ENCODE data around the gene MRPL28. TPM values are rescaled to one million over a fixed set of nuclear protein-coding genes. Genes with fewer than 3 reads are reported as not detected.
"Not testable (repeated sequence)": the region's sequence is repeated elsewhere in the genome, so short reads cannot be mapped to it uniquely, and the experiment has no call there.

Gene MRPL28
- total RNA-seq, 1 experiment from 2014 or later = 61.4 TPM

GRCh38 chr16:349211-349610, 21.1 kb downstream of the MRPL28 start:
- DNase-seq (ENCODE audit: low read depth, low spot score) (no peak), ATAC-seq (no peak)
- Histone ChIP-seq H3K9ac (ENCODE audit: low read length) (no peak overlapping the region), H3K27ac (ENCODE audit: low read depth, low read length) (no peak overlapping the region), H3K9me2 (ENCODE audit: insufficient read depth) (no peaks in the 10 kb centered on the region), H3K4me2 (ENCODE audit: low read length) (no peak overlapping the region), H3K36me3 (ENCODE audit: control insufficient read depth in 1 of 2, insufficient read depth in 2 of 2, low read length in 2 of 2) (peaks cover 0 to 11% of the 10 kb centered on the region in 2 experiments; a peak in 1 of 4 replicates), H3K27me3 (ENCODE audit: insufficient read depth, low read length) (no peaks in the 10 kb centered on the region), H3K4me3 (replicated peaks in 1 of 2; ENCODE audit: low read depth in 1 of 2, low read length in 2 of 2) (no peak overlapping the region), H2AFZ (ENCODE audit: low read depth, low read length, poor library complexity, severe bottlenecking) (no peak overlapping the region), H3K4me1 (ENCODE audit: control insufficient read depth in 1 of 2, insufficient read depth in 2 of 2, low read length in 2 of 2) (peaks cover 2 to 7% of the 10 kb centered on the region in 2 experiments; a peak in 1 of 4 replicates), H4K20me1 (ENCODE audit: insufficient read depth) (no peaks in the 10 kb centered on the region), H3K9me3 (ENCODE audit: control insufficient read depth in 1 of 2, insufficient read depth in 1 of 2, low read depth in 1 of 2, low read length in 2 of 2) (no peaks in the 10 kb centered on the region), H3K79me2 (ENCODE audit: insufficient read depth, low read length) (peaks cover 70% of the 10 kb centered on the region)
- ChIA-PET CTCF (no interaction called here), RAD21 (ENCODE audit: low non-redundant PET in 1 of 2, low total read pairs in 2 of 2, uncharacterized antibody in 2 of 2, unreplicated experiment in 2 of 2) (no interaction called here), POLR2A (no interaction called here)
- no peak for TF ChIP-seq SIN3A (IDR thresholded peaks at IDR 0.05; ENCODE audit: low read depth)
- no peak for TF ChIP-seq EZH2phosphoT487 (IDR thresholded peaks at IDR 0.05; ENCODE audit: borderline replicate concordance)
- TF ChIP-seq SP1 (IDR thresholded peaks at IDR 0.05; ENCODE audit: low read depth) = no peak
- no peak for TF ChIP-seq EGR1 (IDR thresholded peaks at IDR 0.05; ENCODE audit: low read depth)
- no peak for TF ChIP-seq EZH2 (IDR thresholded peaks at IDR 0.05)
- no peak for TF ChIP-seq FOSL1 (IDR thresholded peaks at IDR 0.05; ENCODE audit: low read depth)
- TF ChIP-seq POLR2AphosphoS5 (IDR thresholded peaks at IDR 0.05; ENCODE audit: low read depth, low read length) = no peak
- no peak for TF ChIP-seq ZBTB33 (IDR thresholded peaks at IDR 0.05; ENCODE audit: extremely low read depth, insufficient replicate concordance, low read length)
- no peak for TF ChIP-seq RAD21 (IDR thresholded peaks at IDR 0.05; ENCODE audit: low read depth)
- no peak for TF ChIP-seq YY1 (IDR thresholded peaks at IDR 0.05; ENCODE audit: extremely low read depth, insufficient replicate concordance, low read depth, low read length)
- no peak for TF ChIP-seq ATF3 (IDR thresholded peaks at IDR 0.05)
- no peak for TF ChIP-seq POLR2A (IDR thresholded peaks at IDR 0.05; ENCODE audit: borderline replicate concordance, extremely low read depth, insufficient read depth, insufficient read length)
- TF ChIP-seq CBX3 (IDR thresholded peaks at IDR 0.05; ENCODE audit: low read depth) = no peak
- no peak for TF ChIP-seq TCF7L2 (IDR thresholded peaks at IDR 0.05; ENCODE audit: borderline replicate concordance, extremely low read depth, insufficient read depth, insufficient read length)
- no peak for TF ChIP-seq CEBPB (IDR thresholded peaks at IDR 0.05; ENCODE audit: low read depth)
- TF ChIP-seq SRF (IDR thresholded peaks at IDR 0.05; ENCODE audit: low read depth) = no peak
- no peak for TF ChIP-seq ELF1 (IDR thresholded peaks at IDR 0.05; ENCODE audit: borderline replicate concordance, low read depth)
- TF ChIP-seq ZNF274 (IDR thresholded peaks at IDR 0.05; ENCODE audit: low read depth, low read length) = no peak
- no peak for TF ChIP-seq REST (IDR thresholded peaks at IDR 0.05; ENCODE audit: low read depth)
- intact Hi-C loops (cut with micrococcal nuclease) = no loop called here
- no TSS peak for BruUV-seq (replicated peaks)

GRCh38 chr16:348495-348894, 21.8 kb downstream of the MRPL28 start:
- H3K9ac ChIP-seq (ENCODE audit: low read length); H2AFZ ChIP-seq (ENCODE audit: low read depth, low read length, poor library complexity, severe bottlenecking); POLR2A ChIA-PET; DNase-seq (ENCODE audit: low read depth, low spot score); BruUV-seq (replicated peaks); H3K4me1 ChIP-seq (ENCODE audit: control insufficient read depth in 1 of 2, insufficient read depth in 2 of 2, low read length in 2 of 2); H3K9me2 ChIP-seq (ENCODE audit: insufficient read depth); H3K27ac ChIP-seq (ENCODE audit: low read depth, low read length); CTCF ChIA-PET; RAD21 ChIA-PET (ENCODE audit: low non-redundant PET in 1 of 2, low total read pairs in 2 of 2, uncharacterized antibody in 2 of 2, unreplicated experiment in 2 of 2); intact Hi-C loops (cut with micrococcal nuclease); H3K4me3 ChIP-seq (replicated peaks in 1 of 2; ENCODE audit: low read depth in 1 of 2, low read length in 2 of 2); H3K4me2 ChIP-seq (ENCODE audit: low read length); H3K9me3 ChIP-seq (ENCODE audit: control insufficient read depth in 1 of 2, insufficient read depth in 1 of 2, low read depth in 1 of 2, low read length in 2 of 2); H4K20me1 ChIP-seq (ENCODE audit: insufficient read depth); ATAC-seq; H3K27me3 ChIP-seq (ENCODE audit: insufficient read depth, low read length): not testable (repeated sequence)
- peaks cover 0 to 11% of the 10 kb centered on the region in 2 experiments; a peak in 1 of 4 replicates for H3K36me3 ChIP-seq (ENCODE audit: control insufficient read depth in 1 of 2, insufficient read depth in 2 of 2, low read length in 2 of 2)
- H3K79me2 ChIP-seq (ENCODE audit: insufficient read depth, low read length) = peaks cover 77% of the 10 kb centered on the region

Data from HCT116 (cell line).